ENCODE results near the gene ADGRD1.

ADGRD1 gene

DNA sequence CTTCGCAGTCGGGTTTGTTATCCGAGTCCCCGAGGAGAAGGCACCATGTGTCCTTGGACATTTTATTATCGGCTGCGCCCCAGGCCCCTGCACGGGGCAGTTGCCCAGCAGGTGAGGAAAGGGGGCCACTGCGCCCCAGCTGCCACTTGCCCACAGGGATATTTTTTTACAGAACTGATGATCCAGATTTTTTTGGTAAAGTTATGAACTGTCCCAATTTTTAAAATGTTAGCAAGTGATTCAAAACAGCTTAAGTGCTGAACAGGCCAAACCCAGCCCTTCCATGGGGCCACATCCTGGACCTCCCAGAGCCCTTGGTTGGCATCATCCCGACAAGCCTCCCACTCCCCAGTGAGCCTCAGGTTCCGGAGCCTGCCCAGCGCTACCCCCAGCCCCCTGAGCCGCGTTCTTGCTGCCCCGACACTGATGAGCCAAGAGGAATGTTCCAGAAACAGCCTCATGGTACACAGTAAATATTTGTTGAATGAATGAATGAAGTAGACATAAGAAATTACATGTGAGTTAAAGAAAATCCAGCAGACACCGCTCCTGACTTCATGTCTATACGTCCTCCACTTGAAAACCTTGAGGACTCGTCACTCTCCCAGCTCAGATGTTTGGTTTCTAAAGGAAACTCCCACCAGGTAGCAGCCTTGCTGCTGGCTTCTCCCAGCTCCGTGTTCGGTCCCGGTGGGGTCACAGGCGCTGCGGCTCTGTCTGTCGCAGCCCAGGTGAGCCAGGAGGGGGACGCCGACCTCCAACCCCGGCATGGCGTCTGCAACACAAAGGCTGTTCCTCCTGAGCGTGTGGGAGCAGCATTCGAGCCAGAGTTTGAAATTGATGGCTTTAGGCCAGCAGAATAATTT is 88.5 kb downstream of the ADGRD1 start:
- no peak for DNase-seq (ENCODE audit: low spot score)

- DNase-seq (ENCODE audit: low spot score), result no peak
Measured at GRCh38 chr12:131042834-131043245, 89.1 kb downstream of the ADGRD1 start.

GRCh38 chr12:131043401-131043871 is 89.7 kb downstream of the ADGRD1 start:
- DNase-seq (ENCODE audit: low spot score), result no peak

DNA sequence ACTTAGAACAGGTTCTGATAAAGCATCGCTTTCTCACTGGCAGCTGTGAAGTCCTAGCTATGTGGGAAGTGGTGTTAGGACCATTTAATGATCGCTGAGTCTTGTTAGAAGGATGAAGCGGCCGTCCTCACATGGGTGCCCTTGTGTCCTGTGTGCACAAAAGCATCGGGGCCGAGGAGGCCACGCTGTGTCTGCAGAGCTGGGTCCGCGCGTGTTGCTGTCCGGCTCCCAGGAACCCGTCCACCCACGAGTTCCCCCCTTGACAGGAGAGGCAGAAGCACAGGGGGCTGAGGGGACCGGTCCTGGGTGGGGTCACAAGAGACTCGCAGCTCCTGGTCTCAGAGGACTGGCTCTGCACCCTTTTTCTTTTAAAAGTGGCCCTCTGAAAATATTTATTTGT is 90.4 kb downstream of the ADGRD1 start:
- no peak for DNase-seq (ENCODE audit: low spot score)

DNA sequence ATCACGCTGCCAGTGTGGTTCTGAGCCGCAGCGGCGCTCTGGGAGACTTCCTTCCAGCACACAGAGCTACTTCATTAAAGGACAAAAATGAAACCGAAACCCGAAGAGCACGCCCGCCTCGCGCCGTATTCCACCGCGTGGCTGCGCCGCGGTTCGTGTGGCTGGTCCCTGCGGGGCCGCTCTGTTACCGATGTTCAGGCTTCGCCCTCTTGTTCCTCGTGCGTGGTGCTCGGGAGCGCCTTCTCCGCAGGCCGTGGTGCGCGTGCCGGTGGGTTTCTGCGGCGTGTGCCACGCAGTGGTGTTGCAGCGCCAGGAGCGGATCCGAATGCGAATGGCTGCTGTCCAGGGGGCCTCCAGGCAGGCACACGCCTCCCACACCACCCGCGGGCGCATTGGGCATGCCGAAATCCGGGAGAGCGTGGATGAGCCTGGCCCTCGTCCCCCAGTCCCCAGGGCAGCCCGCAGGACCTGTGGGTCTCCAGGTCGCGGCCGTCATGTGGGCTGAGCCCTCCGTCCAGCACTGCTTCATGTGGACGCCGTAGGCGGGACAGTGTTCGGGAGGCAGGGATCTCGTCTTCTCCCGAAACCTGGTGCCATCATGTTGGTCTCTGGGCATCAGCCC is 91.2 kb downstream of the ADGRD1 start:
- DNase-seq (ENCODE audit: low spot score), result no peak

DNA sequence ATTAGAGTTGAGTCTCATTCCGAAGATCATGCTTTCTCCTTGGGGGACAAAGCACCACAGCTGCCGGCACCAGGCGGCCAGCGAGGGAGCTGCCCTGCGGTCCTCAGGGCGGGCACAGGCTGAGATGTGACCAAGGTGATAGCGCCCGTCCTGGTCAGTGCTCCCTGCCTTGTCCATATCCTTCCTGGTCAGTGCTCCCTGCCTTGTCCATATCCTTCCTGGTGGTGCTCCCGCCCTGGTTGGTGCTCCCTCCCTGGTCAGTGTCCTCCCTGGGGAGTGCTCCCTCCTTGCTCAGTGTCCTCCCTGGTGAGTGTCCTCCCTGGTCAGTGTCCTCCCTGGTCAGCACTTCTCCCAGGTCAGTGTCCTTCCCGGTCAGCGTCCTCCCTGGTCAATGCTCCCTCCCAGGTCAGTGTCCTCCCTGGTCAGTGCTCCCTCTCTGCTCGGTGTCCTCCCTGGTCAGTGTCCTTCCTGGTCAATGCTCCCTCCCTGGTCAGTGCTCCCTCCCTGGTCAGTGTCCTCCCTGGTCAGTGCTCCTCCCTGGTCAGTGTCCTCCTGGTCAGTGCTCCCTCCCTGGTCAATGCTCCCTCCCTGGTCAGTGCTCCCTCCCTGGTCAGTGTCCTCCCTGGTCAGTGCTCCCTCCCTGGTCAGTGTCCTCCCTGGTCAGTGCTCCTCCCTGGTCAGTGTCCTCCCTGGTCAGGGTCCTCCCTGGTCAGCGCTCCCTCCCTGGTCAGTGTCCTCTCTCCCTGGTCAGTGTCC is 92.2 kb downstream of the ADGRD1 start:
- no peak for DNase-seq (ENCODE audit: low spot score)

GRCh38 chr12:131046813-131047788 is 93.4 kb downstream of the ADGRD1 start:
- DNase-seq (ENCODE audit: low spot score), result no peak

- no peak for DNase-seq (ENCODE audit: low spot score)
Measured at GRCh38 chr12:131047789-131048610, 94.3 kb downstream of the ADGRD1 start.

GRCh38 chr12:131048611-131048990 is 94.9 kb downstream of the ADGRD1 start:
- DNase-seq (ENCODE audit: low spot score), result no peak

GRCh38 chr12:131049002-131049401 is 95.3 kb downstream of the ADGRD1 start:
- DNase-seq (ENCODE audit: low spot score), result no peak

GRCh38 chr12:131049549-131050339 is 96.0 kb downstream of the ADGRD1 start:
- no peak for DNase-seq (ENCODE audit: low spot score)

DNA sequence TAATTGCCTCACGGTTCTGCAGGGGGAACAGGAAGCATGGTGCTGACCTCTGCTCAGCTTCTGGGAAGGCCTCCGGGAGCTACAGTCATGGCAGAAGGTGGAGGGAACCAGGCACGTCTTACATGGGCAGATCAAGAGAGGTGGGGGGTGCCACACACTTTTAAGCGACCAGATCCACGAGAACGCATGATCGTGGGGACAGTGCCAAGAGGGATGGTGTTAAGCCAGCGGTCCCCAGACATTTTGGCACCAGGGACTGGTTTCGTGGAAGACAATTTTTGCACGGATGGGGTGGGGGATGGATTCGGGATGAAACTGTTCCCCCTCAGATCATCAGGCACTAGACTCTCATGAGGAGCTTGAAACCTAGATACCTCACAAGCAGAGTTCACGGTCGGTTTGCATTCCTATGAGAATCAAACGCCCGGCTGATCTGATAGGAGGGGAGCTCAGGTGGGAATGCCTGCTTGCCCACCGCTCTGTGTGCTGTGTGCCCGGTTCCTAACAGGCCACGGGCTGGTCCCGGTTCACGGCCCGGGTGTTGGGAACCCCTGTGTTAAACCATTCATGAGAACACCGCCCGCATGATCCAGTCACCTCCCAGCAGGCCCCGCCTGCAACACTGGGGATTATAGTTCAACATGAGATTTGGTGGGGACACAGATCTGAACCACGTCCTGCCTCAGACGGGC is 96.9 kb downstream of the ADGRD1 start:
- DNase-seq (ENCODE audit: low spot score), result no peak

GRCh38 chr12:131051155-131051473 is 97.4 kb downstream of the ADGRD1 start:
- no peak for DNase-seq (ENCODE audit: low spot score)

GRCh38 chr12:131052063-131052781 is 98.5 kb downstream of the ADGRD1 start:
- DNase-seq (ENCODE audit: low spot score), result no peak

DNA sequence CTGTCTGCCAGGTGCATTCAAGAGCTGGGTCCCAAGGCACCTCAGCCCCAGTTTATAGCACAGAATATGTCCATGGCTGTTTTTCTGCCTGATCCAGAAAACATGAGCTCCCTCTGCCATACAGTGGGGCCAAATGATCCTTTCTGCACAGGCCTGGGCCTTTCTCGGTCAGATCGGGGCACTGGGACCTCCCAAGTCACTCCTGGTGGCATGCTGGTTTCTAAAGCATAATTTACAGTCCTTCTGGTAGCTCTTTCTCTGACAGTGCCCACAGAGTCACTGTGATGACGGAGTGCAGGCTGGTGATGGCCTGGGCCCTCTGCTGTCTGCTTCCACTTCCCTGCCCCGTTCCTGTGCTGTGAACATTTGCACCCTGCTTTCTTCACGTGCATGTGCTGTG is 99.2 kb downstream of the ADGRD1 start:
- no peak for DNase-seq (ENCODE audit: low spot score)

- DNase-seq (ENCODE audit: low spot score), result no peak
Measured at GRCh38 chr12:131053567-131053966, 99.9 kb downstream of the ADGRD1 start.

DNA sequence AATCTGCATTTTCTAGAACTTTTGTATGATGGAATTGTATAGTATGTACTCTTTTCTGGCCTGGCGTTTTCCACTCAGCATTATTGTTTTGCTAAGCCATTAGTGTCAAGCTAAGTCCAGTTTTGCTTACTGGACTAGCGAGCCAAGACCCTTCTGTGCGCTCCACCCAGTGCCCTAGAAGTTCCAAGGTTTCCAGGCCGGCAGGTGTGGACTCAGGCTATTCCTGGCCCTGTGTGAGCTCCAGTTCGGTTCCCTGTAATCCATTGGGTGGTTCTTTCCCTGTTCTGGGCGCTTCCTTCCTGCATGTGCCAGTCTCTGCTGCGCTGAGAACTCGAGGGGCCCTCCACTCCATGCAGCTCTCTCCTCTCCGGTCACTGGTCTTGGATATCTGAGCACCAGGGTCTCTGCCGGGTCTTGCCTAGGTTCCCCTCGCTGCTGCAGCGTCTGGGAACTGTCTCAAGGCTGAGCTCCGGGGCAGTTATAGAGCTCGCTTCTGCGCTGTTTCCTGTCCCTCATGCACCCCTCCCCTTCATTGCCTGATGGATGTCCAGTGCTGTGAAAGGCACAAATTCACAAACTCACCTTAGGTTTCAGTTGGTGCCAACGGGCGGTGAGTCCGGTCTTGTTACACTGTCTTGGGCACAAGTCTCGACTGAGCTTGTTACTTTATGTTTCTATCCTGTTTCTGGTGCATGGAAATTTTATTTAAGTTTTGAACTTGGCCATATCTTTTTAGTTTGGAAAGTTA is 100.8 kb downstream of the ADGRD1 start:
- DNase-seq (ENCODE audit: low spot score), result no peak

DNA sequence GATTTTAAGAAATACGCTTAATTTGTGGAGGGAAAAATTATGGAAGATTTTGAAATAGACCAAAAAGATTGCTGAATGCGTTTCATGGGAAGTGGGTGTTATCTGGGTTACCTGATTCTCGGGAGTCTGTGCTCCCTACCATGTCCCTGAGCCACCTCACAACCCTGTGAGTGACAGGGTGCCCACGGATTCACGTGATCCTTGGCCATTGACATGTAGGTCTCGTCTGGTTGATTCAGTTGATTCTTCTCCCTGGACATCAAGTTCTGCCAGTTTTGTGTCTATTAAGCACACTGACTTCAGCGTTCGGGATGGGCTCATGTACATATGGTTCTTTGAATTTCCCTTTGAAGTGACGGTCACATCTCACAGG is 101.4 kb downstream of the ADGRD1 start:
- DNase-seq (ENCODE audit: low spot score), result no peak

All from iPS-NIHi11 (cell line).